Keratinocyte (primary cell): ENCODE measurements around the gene INPP4B. TPM values are rescaled to one million over a fixed set of nuclear protein-coding genes. Genes with fewer than 3 reads are reported as not detected.

Experiments
- DNase-seq: peaks from one replicate; pipeline ENCODE4 v3.0.0-alpha.2; 2011; ENCODE audit warnings: low read depth, missing footprints, low spot score
- FAIRE-seq: peaks from 2 replicates; lab custom pipeline; 2011; peaks lifted over from hg19 to GRCh38; lab: Jason Lieb, UNC
- H2AFZ ChIP-seq: 2 replicates; pipeline ENCODE4 v1.6.0; 2012; ENCODE audit warnings: low read length, control low read depth, inconsistent platforms; ENCODE audit not compliant: control insufficient read depth
- H3K27ac ChIP-seq: 2 replicates; pipeline ENCODE4 v1.5.1; 2011; ENCODE audit warnings: low read length; ENCODE audit not compliant: control insufficient read depth, insufficient read depth
- H3K27me3 ChIP-seq: 3 replicates; pipeline ENCODE4 v1.6.0; 2011; ENCODE audit warnings: low read length; ENCODE audit not compliant: control insufficient read depth, insufficient read depth; ENCODE audit errors: extremely low read depth
- H3K36me3 ChIP-seq, 2 experiments: 2 replicates in 1 of 2; 3 replicates in 1 of 2; pipeline ENCODE4 v1.5.1; 2011; ENCODE audit warnings: low read length in 2 of 2, mild to moderate bottlenecking in 1 of 2; ENCODE audit not compliant: control insufficient read depth in 2 of 2, insufficient read depth in 2 of 2; ENCODE audit errors: extremely low read depth in 1 of 2
- H3K4me1 ChIP-seq: 3 replicates; pipeline ENCODE4 v1.5.1; 2011; ENCODE audit warnings: low read length; ENCODE audit not compliant: control insufficient read depth, insufficient read depth; ENCODE audit errors: extremely low read depth
- H3K4me2 ChIP-seq: 3 replicates; pipeline ENCODE4 v1.6.0; 2011; ENCODE audit warnings: low read depth, low read length; ENCODE audit not compliant: control insufficient read depth, insufficient read depth; ENCODE audit errors: extremely low read depth
- H3K4me3 ChIP-seq, 3 experiments: fragments of 200-600 bp in 1 of 3; sonication (generic) in 1 of 3; 2 replicates in 2 of 3; 3 replicates in 1 of 3; pipeline ENCODE4 v1.5.1; 2011 to 2016; ENCODE audit warnings: low read length in 3 of 3, mild to moderate bottlenecking in 3 of 3, control low read depth in 2 of 3, inconsistent platforms in 1 of 3, low read depth in 1 of 3, mixed read lengths in 1 of 3, mixed run types in 1 of 3, moderate library complexity in 1 of 3; ENCODE audit not compliant: control insufficient read depth in 2 of 3, insufficient read depth in 2 of 3; ENCODE audit errors: extremely low read depth in 1 of 3
- H3K79me2 ChIP-seq: 2 replicates; pipeline ENCODE4 v1.6.0; 2012; ENCODE audit warnings: low read length; ENCODE audit not compliant: control insufficient read depth, insufficient read depth
- H3K9ac ChIP-seq: 3 replicates; pipeline ENCODE4 v1.6.0; 2011; ENCODE audit warnings: low read length; ENCODE audit not compliant: control insufficient read depth, insufficient read depth; ENCODE audit errors: extremely low read depth
- H3K9me1 ChIP-seq: 3 replicates; pipeline ENCODE4 v1.6.0; 2011; ENCODE audit warnings: low read length; ENCODE audit not compliant: control insufficient read depth, insufficient read depth; ENCODE audit errors: extremely low read depth
- H3K9me3 ChIP-seq: 2 replicates; pipeline ENCODE4 v1.5.1; 2012; ENCODE audit warnings: low read depth, low read length; ENCODE audit not compliant: control insufficient read depth
- H4K20me1 ChIP-seq: 3 replicates; pipeline ENCODE4 v1.6.0; 2011; ENCODE audit warnings: low read length; ENCODE audit not compliant: control insufficient read depth, insufficient read depth; ENCODE audit errors: extremely low read depth
- EZH2 ChIP-seq: IDR thresholded peaks from one replicate; pipeline ENCODE4 v1.6.1; 2012; ENCODE audit warnings: inconsistent platforms, mild to moderate bottlenecking, low read length, moderate library complexity
- dilution Hi-C: fragments of 300-500 bp; cut with MboI; formaldehyde crosslinking; loops from one replicate; pipeline ENCODE4 v1.7.0; 2020; ENCODE audit warnings: low sequenced_read_pairs; ENCODE audit not compliant: extremely low pct_ligation_motif_present
- polyA plus RNA-seq, 5 experiments: library from polyadenylated mRNA; depleted of rRNA in 3 of 5; stranded (reverse) in 3 of 5; stranded (forward) in 1 of 5; unstranded in 1 of 5; fragments of >200 nt; gene quantifications; 1 replicate in 1 of 5; 2 replicates in 3 of 5; 3 replicates in 1 of 5; pipeline versions ENCODE4 v1.2.1 to v1.2.3, GENCODE V29; 2011 to 2012; ENCODE audit warnings: missing spikeins in 2 of 5, low read depth in 1 of 5, low replicate concordance in 1 of 5
- TF ChIP-seq, protein P1 (sequence below), 3 experiments: IDR thresholded peaks in 1 of 3; conservative IDR thresholded peaks in 1 of 3; optimal IDR thresholded peaks in 1 of 3; 2 replicates in 2 of 3; 3 replicates in 1 of 3; pipeline versions ENCODE3 to v1.5.1; 2011; ENCODE audit warnings: low read length in 3 of 3, mild to moderate bottlenecking in 3 of 3, moderate library complexity in 2 of 3, control low read depth in 1 of 3, inconsistent platforms in 1 of 3; ENCODE audit not compliant: insufficient read depth in 2 of 3; ENCODE audit errors: extremely low read depth in 1 of 3

The INPP4B gene
- polyA plus RNA-seq, 1 donor (not counting 4 experiments of a cell fraction or from before 2014, with no cell fraction given): 50.2 TPM

DNA sequence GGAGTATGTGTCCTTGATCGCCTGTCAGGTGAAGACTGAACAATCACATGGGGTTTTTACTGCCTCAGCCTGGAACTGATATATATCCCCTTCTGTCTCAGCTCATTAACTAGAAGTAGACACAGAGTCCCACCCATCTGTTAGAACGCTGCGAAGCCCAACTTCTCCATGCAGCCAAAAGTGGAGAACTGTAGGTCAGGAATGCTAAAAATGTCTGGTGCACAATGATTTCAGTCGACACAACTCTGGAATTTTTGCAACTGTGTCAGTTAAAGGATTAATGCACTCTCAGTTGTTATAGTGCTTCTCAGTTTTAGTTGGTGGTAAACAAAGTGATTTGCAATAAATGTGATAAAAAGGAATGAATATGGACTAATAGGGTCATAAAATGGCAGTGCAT, 287.2 kb downstream of the INPP4B start:
- FAIRE-seq (no peak), DNase-seq (no peak)
- Histone ChIP-seq H2AFZ (no peak overlapping the region), H3K9me3 (no peaks in the 10 kb centered on the region), H3K79me2 (no peaks in the 10 kb centered on the region), H3K36me3 (no peaks in the 10 kb centered on the region), H3K27ac (no peak overlapping the region), H3K4me2 (no peak overlapping the region), H3K4me3 (no peak overlapping the region), H3K4me1 (peaks cover 10% of the 10 kb centered on the region), H3K27me3 (no peaks in the 10 kb centered on the region), H3K9ac (no peak overlapping the region), H4K20me1 (no peaks in the 10 kb centered on the region), H3K9me1 (no peaks in the 10 kb centered on the region)
- dilution Hi-C loops: loop anchor here (25.0 kb wide), 1 partner anchor 172 kb away; no protein-coding TSS in a partner anchor
- TF ChIP-seq, protein P1, sequence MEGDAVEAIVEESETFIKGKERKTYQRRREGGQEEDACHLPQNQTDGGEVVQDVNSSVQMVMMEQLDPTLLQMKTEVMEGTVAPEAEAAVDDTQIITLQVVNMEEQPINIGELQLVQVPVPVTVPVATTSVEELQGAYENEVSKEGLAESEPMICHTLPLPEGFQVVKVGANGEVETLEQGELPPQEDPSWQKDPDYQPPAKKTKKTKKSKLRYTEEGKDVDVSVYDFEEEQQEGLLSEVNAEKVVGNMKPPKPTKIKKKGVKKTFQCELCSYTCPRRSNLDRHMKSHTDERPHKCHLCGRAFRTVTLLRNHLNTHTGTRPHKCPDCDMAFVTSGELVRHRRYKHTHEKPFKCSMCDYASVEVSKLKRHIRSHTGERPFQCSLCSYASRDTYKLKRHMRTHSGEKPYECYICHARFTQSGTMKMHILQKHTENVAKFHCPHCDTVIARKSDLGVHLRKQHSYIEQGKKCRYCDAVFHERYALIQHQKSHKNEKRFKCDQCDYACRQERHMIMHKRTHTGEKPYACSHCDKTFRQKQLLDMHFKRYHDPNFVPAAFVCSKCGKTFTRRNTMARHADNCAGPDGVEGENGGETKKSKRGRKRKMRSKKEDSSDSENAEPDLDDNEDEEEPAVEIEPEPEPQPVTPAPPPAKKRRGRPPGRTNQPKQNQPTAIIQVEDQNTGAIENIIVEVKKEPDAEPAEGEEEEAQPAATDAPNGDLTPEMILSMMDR (optimal IDR thresholded peaks at IDR 0.05 in 1 of 3, IDR thresholded peaks at IDR 0.05 in 1 of 3, conservative IDR thresholded peaks at IDR 0.05 in 1 of 3; ENCODE audit: extremely low read depth in 1 of 3, insufficient read depth in 2 of 3, low read length in 3 of 3): no peak
- TF ChIP-seq EZH2: no peak

DNA sequence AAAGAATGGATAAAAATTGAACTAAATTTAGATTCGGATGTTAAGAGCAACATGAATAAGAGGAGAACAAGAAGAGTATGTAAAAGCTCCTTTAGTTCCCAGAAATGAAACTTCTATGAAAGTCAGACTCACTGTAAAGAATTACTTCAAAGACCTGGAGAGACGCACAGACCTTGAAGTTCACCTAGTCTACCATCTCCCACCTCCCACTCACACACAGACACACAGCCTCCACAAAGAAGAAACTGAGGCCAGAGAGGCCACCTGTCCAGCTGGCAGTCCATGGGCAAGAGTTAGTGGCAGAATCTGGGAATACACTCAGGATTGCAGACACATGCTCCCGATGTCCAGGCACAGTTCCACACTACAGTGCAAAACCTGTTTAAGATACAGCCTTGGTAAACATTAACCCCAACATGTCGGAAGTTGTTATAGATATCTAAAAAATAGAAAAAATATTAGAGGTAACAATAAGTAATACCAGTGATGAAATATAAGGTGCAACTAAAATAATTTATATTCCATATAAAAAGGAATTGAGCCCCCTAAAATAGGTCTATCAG, 288.8 kb downstream of the INPP4B start:
- H3K9me3 ChIP-seq: no peaks in the 10 kb centered on the region
- no peak for TF ChIP-seq EZH2
- TF ChIP-seq, protein P1 (optimal IDR thresholded peaks at IDR 0.05 in 1 of 3, IDR thresholded peaks at IDR 0.05 in 1 of 3, conservative IDR thresholded peaks at IDR 0.05 in 1 of 3; ENCODE audit: extremely low read depth in 1 of 3, insufficient read depth in 2 of 3, low read length in 3 of 3): no peak
- H3K4me2 ChIP-seq: no peak overlapping the region
- H3K9ac ChIP-seq: no peak overlapping the region
- no peak for DNase-seq
- H2AFZ ChIP-seq: no peak overlapping the region
- dilution Hi-C loops: loop anchor here (25.0 kb wide), 1 partner anchor 170 kb away; no protein-coding TSS in a partner anchor
- H4K20me1 ChIP-seq: no peaks in the 10 kb centered on the region
- no peaks in the 10 kb centered on the region for H3K27me3 ChIP-seq
- no peak overlapping the region for H3K27ac ChIP-seq
- no peaks in the 10 kb centered on the region for H3K36me3 ChIP-seq
- H3K79me2 ChIP-seq: no peaks in the 10 kb centered on the region
- H3K9me1 ChIP-seq: no peaks in the 10 kb centered on the region
- no peak overlapping the region for H3K4me3 ChIP-seq
- FAIRE-seq: no peak
- peaks cover 6% of the 10 kb centered on the region for H3K4me1 ChIP-seq
